NT2/D1 (cell line): ENCODE results near the gene ZNF692.

Source experiments
- SUZ12 ChIP-seq: IDR thresholded peaks from 2 replicates; pipeline ENCODE4 v1.6.1; 2011; ENCODE audit not compliant: insufficient read length, insufficient read depth; ENCODE audit errors: extremely low read depth
- YY1 ChIP-seq: IDR thresholded peaks from 2 replicates; pipeline ENCODE4 v1.6.1; 2011; ENCODE audit not compliant: insufficient read length, insufficient read depth
- ZNF274 ChIP-seq: IDR thresholded peaks from 2 replicates; pipeline ENCODE4 v1.6.1; 2011; ENCODE audit warnings: mild to moderate bottlenecking, low read depth, low read length

- TF ChIP-seq SUZ12 = no peak
- TF ChIP-seq YY1 = no peak
- no peak for TF ChIP-seq ZNF274
Observed at GRCh38 chr1:248886237-248886895, 27.5 kb upstream of the ZNF692 start.
